ENCODE measurements around the gene TRIM62. TPM values are rescaled to one million over a fixed set of nuclear protein-coding genes. Genes with fewer than 3 reads are reported as not detected.

TRIM62 gene
- total RNA-seq, 2 experiments from 2014 or later = 3.8 to 5.2 TPM

DNA sequence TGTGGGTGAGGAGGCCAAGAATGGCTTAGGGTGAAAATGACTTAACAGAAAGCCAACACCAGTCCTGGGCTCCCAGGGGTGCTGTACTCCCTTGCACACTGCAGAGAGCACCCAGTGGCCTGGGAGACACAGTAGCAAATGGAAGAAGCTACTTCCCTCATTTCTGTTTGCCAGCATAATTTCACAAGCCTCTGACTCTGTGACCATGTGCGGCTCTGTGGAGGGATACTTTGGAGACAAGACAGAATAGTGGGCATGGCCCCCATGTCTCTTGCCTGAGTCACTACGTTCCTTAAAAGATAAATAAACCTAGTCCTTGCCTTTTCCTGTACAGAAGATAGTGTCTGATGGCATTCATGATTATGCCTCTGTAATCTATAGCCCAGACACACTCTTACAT is 38.1 kb downstream of the TRIM62 start:
- H3K4me3 Mint-ChIP-seq = no peak overlapping the region
- peaks cover 2% of the 10 kb centered on the region for H3K4me1 Mint-ChIP-seq (ENCODE audit: low read depth)
- intact Hi-C loops (cut with micrococcal nuclease) = no loop called here
- peaks cover 2% of the 10 kb centered on the region for H3K36me3 Mint-ChIP-seq (ENCODE audit: low read depth)
- TF ChIP-seq, protein P1, sequence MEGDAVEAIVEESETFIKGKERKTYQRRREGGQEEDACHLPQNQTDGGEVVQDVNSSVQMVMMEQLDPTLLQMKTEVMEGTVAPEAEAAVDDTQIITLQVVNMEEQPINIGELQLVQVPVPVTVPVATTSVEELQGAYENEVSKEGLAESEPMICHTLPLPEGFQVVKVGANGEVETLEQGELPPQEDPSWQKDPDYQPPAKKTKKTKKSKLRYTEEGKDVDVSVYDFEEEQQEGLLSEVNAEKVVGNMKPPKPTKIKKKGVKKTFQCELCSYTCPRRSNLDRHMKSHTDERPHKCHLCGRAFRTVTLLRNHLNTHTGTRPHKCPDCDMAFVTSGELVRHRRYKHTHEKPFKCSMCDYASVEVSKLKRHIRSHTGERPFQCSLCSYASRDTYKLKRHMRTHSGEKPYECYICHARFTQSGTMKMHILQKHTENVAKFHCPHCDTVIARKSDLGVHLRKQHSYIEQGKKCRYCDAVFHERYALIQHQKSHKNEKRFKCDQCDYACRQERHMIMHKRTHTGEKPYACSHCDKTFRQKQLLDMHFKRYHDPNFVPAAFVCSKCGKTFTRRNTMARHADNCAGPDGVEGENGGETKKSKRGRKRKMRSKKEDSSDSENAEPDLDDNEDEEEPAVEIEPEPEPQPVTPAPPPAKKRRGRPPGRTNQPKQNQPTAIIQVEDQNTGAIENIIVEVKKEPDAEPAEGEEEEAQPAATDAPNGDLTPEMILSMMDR (IDR thresholded peaks at IDR 0.05) = no peak
- ChIA-PET CTCF (interaction anchor here (1.2 kb wide), 2 partner anchors 16 to 58 kb away, joined by 3 to 5 read pairs; no protein-coding TSS in a partner anchor), POLR2A (no interaction called here)
- no peaks in the 10 kb centered on the region for H3K27me3 Mint-ChIP-seq
- no peaks in the 10 kb centered on the region for H3K9me3 Mint-ChIP-seq
- DNase-seq (no peak), ATAC-seq (no peak)
- H3K27ac Mint-ChIP-seq = no peak overlapping the region

DNA sequence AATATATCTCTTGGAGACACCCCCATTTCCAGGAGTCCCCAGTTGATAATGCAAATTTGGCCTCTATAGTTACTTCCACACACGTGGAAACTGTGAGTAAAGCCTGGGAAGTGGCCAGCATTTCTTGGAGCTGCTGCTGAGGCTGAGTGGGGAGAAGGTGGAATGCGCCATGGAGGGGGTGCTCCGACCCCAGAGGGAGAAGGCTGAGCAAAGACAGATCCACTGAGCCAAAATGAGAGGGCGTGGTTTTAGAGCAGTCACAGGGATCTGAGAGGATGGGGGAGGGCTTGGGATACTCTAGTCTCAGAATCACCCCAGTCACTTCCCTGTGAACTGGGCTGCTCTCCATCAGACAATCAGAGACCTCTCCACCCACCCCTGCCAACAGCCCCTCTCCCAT is 38.7 kb downstream of the TRIM62 start:
- TF ChIP-seq, protein P1 (IDR thresholded peaks at IDR 0.05) = no peak
- Mint-ChIP-seq H3K4me1 (ENCODE audit: low read depth) (peaks cover 2% of the 10 kb centered on the region), H3K9me3 (no peaks in the 10 kb centered on the region), H3K36me3 (ENCODE audit: low read depth) (peaks cover 2% of the 10 kb centered on the region), H3K27ac (no peak overlapping the region), H3K27me3 (no peaks in the 10 kb centered on the region), H3K4me3 (no peak overlapping the region)
- intact Hi-C loops (cut with micrococcal nuclease) = no loop called here
- no peak for DNase-seq
- ATAC-seq = no peak
- POLR2A ChIA-PET = no interaction called here
- CTCF ChIA-PET = interaction anchor here (1.0 to 1.2 kb wide), 3 partner anchors 16 to 155 kb away, joined by 3 to 5 read pairs (median 3); no protein-coding TSS in a partner anchor

DNA sequence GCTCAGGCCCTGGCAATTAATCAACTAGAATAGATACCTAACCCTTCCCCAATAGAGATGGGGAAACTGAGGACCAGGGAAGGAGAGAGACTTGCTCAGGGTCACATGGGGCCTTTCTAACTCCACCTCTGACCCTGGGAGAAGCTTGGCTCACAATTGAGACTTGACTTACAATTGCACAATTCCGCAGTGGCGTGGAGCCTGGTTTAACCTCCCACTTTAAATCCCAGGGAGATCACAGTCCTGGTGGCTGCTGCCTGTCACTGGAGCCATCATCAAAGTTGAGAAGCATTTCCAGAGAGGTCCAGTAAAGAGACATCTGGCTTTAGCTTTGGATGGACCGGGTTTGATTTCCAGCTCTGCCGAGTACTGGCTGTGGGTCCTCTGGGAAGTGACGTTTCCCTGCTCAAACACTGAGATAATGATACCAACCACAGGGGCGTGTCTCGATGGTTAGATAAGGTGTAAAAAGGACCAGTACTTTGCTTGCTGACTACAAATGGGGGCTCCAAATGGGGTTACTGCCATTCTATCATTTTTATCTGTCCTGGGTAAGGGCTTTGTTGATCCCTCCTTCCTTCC is 39.3 kb downstream of the TRIM62 start:
- ATAC-seq = no peak
- Mint-ChIP-seq H3K4me3 (no peak overlapping the region), H3K9me3 (no peaks in the 10 kb centered on the region), H3K27ac (no peak overlapping the region), H3K4me1 (ENCODE audit: low read depth) (peaks cover 2% of the 10 kb centered on the region), H3K27me3 (no peaks in the 10 kb centered on the region), H3K36me3 (ENCODE audit: low read depth) (peaks cover 2% of the 10 kb centered on the region)
- CTCF ChIA-PET = interaction anchor here (1.0 to 1.2 kb wide), 2 partner anchors 57 to 155 kb away, joined by 3 read pairs; no protein-coding TSS in a partner anchor
- TF ChIP-seq, protein P1 (IDR thresholded peaks at IDR 0.05) = no peak
- POLR2A ChIA-PET = no interaction called here
- intact Hi-C loops (cut with micrococcal nuclease) = no loop called here
- DNase-seq = no peak

DNA sequence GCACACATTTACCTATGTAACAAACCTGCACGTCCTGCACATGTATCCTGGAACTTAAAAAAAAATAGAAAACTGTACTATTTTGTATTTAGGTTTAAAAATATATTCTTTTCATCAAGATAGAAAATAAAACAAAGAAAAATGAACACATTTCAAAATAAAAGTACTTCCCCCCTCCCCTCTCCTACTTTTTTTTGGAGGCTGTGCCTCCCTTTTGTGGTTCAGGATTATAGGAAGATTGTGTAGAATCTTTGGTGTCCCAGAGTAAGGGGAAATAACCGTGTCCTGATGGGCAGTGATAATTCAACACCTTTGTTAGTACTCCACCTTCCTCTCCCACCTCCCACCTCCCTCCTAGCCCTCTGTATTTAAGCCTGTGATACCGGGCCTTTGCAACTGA is 40.1 kb downstream of the TRIM62 start:
- no peak for DNase-seq
- H3K4me1 Mint-ChIP-seq (ENCODE audit: low read depth) = peaks cover 2% of the 10 kb centered on the region
- ChIA-PET CTCF (interaction anchor here (0.8 to 0.9 kb wide), 2 partner anchors 46 to 154 kb away, joined by 3 read pairs; no protein-coding TSS in a partner anchor), POLR2A (no interaction called here)
- no peak overlapping the region for H3K27ac Mint-ChIP-seq
- intact Hi-C loops (cut with micrococcal nuclease) = no loop called here
- TF ChIP-seq, protein P1 (IDR thresholded peaks at IDR 0.05) = no peak
- H3K36me3 Mint-ChIP-seq (ENCODE audit: low read depth) = peaks cover 2% of the 10 kb centered on the region
- no peaks in the 10 kb centered on the region for H3K9me3 Mint-ChIP-seq
- ATAC-seq = no peak
- H3K4me3 Mint-ChIP-seq = no peak overlapping the region
- no peaks in the 10 kb centered on the region for H3K27me3 Mint-ChIP-seq

DNA sequence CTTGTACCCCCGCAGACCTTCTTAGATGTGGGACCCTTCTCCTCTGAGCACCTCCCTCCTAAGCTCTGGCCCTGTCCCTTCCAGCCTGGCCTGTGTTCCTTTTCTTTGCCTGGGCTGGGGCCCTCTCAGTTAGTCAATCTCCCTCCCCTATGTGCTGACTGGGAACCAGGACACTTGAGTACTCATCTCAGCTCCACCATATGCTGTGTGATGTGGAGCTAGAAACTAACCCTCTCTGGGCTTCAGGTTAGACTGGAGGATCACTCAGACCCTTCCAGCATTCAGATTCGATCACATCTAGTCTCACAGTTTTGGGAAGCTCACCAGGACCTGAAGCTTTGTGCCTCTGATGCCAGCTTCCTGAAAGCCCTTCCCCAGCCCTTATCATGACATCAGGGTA is 40.6 kb downstream of the TRIM62 start:
- Mint-ChIP-seq H3K27ac (no peak overlapping the region), H3K4me1 (ENCODE audit: low read depth) (peaks cover 2% of the 10 kb centered on the region)
- POLR2A ChIA-PET = interaction anchor here (0.6 kb wide), 1 partner anchor 14 kb away, joined by 3 read pairs; no protein-coding TSS in a partner anchor

More for the DNA sequence above, 40.6 kb downstream of the TRIM62 start:
- no peaks in the 10 kb centered on the region for H3K36me3 Mint-ChIP-seq (ENCODE audit: low read depth)
- ATAC-seq (no peak), DNase-seq (no peak)
- H3K27me3 Mint-ChIP-seq = no peaks in the 10 kb centered on the region
- intact Hi-C loops (cut with micrococcal nuclease) = no loop called here
- H3K9me3 Mint-ChIP-seq = no peaks in the 10 kb centered on the region
- H3K4me3 Mint-ChIP-seq = no peak overlapping the region
- TF ChIP-seq, protein P1 (IDR thresholded peaks at IDR 0.05) = no peak
- CTCF ChIA-PET = interaction anchor here (0.7 to 0.9 kb wide), 4 partner anchors 14 to 154 kb away, joined by 3 read pairs; no protein-coding TSS in a partner anchor

All from activated CD8-positive, alpha-beta T cell treated with anti-CD3 and anti-CD28 coated beads for 36 hours (primary cell).